Measurements from ENCODE around the gene MARCHF10. TPM values are rescaled to one million over a fixed set of nuclear protein-coding genes. Genes with fewer than 3 reads are reported as not detected.
"Not testable (repeated sequence)": the region's sequence is repeated elsewhere in the genome, so short reads cannot be mapped to it uniquely, and the experiment has no call there.

The MARCHF10 gene
- total RNA-seq, 2 experiments from 2014 or later, result not detected

- H3K4me3 Mint-ChIP-seq; POLR2A ChIA-PET; H3K27ac Mint-ChIP-seq; H3K27me3 Mint-ChIP-seq (ENCODE audit: low read depth); ATAC-seq; H3K36me3 Mint-ChIP-seq (ENCODE audit: low read depth); H3K9me3 Mint-ChIP-seq (ENCODE audit: insufficient read depth); H3K4me1 Mint-ChIP-seq (ENCODE audit: low read depth); DNase-seq: not testable (repeated sequence)
- CTCF ChIA-PET, result interaction anchor here (1.8 kb wide), 1 partner anchor 23 kb away, joined by 4 read pairs; no protein-coding TSS in a partner anchor
These were observed 112.9 kb downstream of the MARCHF10 start for GRCh38 chr17:62695093-62695738.

DNA sequence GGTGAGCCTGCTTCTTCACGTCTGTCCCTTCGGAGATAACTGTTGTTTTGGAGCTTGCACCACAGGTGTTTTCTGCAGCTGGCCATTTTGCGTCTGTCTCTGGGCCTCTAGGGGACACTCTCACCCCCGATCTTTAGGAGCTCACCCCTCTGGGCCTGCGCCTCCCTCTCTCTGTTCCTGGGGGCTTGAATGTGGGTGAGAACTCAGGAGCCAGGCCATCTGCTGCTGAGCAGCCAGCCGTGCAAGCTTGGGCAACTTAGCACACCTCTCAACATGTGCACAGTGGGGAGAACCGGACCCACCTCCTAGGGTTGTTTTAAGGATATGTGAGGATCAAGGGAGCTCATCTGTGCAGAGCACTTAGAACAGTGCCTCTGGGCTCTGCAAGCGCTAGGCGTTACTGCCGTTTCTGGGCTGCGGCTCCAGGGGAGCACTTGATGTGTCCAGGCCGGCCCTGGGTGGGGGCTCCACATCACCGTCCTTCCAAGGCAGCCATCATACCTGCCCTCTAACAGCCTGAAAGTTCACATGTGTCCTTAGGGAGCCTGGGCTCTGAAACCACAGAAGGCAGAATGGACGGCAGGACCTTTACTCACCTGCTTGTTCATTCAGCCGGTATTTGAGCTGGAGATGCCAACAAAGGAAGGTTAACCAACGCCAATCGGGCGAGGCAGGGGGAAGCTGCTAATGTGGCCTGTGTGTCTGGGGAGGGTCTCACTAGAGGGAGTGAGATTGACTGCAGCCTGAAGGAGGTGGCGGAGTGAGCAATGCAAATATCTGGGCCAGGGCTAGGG is 114.3 kb downstream of the MARCHF10 start:
- no peak overlapping the region for H3K27ac Mint-ChIP-seq
- no peaks in the 10 kb centered on the region for H3K27me3 Mint-ChIP-seq (ENCODE audit: low read depth)
- H3K4me1 Mint-ChIP-seq (ENCODE audit: low read depth), result no peaks in the 10 kb centered on the region
- ATAC-seq, result no peak
- POLR2A ChIA-PET, result no interaction called here
- H3K9me3 Mint-ChIP-seq (ENCODE audit: insufficient read depth), result no peaks in the 10 kb centered on the region
- CTCF ChIA-PET, result interaction anchor here (0.6 to 0.7 kb wide), 2 partner anchors 133 to 633 kb away, joined by 3 read pairs; no protein-coding TSS in a partner anchor
- DNase-seq, result no peak
- no peak overlapping the region for H3K4me3 Mint-ChIP-seq
- no peaks in the 10 kb centered on the region for H3K36me3 Mint-ChIP-seq (ENCODE audit: low read depth)

- no peaks in the 10 kb centered on the region for H3K9me3 Mint-ChIP-seq (ENCODE audit: insufficient read depth)
- no peaks in the 10 kb centered on the region for H3K4me1 Mint-ChIP-seq (ENCODE audit: low read depth)
- H3K27me3 Mint-ChIP-seq (ENCODE audit: low read depth), result no peaks in the 10 kb centered on the region
- H3K36me3 Mint-ChIP-seq (ENCODE audit: low read depth), result no peaks in the 10 kb centered on the region
- POLR2A ChIA-PET, result no interaction called here
- ATAC-seq (no peak), DNase-seq (no peak)
- no peak overlapping the region for H3K27ac Mint-ChIP-seq
- CTCF ChIA-PET, result no interaction called here
- H3K4me3 Mint-ChIP-seq, result no peak overlapping the region
These were observed 115.2 kb downstream of the MARCHF10 start for GRCh38 chr17:62692721-62693431.

DNA sequence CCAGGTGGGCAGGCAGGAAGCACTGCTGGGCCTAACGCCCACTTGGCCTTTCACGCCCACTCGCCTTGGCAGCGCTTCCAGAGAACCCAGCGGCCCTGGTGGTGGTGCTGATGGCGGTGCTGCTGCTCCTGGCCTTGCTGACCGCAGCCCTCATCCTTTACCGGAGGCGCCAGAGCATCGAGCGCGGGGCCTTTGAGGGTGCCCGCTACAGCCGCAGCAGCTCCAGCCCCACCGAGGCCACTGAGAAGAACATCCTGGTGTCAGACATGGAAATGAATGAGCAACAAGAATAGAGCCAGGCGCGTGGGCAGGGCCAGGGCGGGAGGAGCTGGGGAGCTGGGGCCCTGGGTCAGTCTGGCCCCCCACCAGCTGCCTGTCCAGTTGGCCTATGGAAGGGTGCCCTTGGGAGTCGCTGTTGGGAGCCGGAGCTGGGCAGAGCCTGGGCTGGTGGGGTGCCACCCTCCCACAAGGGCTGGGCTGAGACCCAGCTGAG is 115.9 kb downstream of the MARCHF10 start:
- no peaks in the 10 kb centered on the region for H3K9me3 Mint-ChIP-seq (ENCODE audit: insufficient read depth)
- ChIA-PET POLR2A (no interaction called here), CTCF (no interaction called here)
- no peak overlapping the region for H3K4me3 Mint-ChIP-seq
- no peaks in the 10 kb centered on the region for H3K4me1 Mint-ChIP-seq (ENCODE audit: low read depth)
- DNase-seq (no peak), ATAC-seq (no peak)
- H3K36me3 Mint-ChIP-seq (ENCODE audit: low read depth), result no peaks in the 10 kb centered on the region
- no peaks in the 10 kb centered on the region for H3K27me3 Mint-ChIP-seq (ENCODE audit: low read depth)
- no peak overlapping the region for H3K27ac Mint-ChIP-seq

DNA sequence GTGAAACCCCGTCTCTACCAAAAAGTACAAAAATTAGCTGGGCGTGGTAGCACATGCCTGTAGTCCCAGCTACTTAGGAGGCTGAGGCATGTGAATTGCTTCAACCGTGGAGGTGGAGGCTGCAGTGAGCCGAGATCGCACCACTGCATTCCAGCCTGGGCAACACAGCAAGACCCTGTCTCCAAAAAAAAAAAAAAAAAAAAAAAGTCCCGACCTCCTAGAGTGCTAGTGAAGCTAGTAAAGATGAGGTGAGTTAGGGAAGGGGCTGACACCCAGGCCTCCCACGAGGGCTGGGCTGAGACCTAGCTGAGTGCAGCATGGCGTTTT is 116.6 kb downstream of the MARCHF10 start:
- H3K9me3 Mint-ChIP-seq (ENCODE audit: insufficient read depth); H3K27ac Mint-ChIP-seq; H3K4me1 Mint-ChIP-seq (ENCODE audit: low read depth); H3K27me3 Mint-ChIP-seq (ENCODE audit: low read depth); H3K36me3 Mint-ChIP-seq (ENCODE audit: low read depth); H3K4me3 Mint-ChIP-seq; DNase-seq; POLR2A ChIA-PET; ATAC-seq: not testable (repeated sequence)
- CTCF ChIA-PET, result interaction anchor here (1.7 kb wide), 1 partner anchor 19 kb away, joined by 5 read pairs; no protein-coding TSS in a partner anchor

- Mint-ChIP-seq H3K4me1 (ENCODE audit: low read depth) (no peaks in the 10 kb centered on the region), H3K27ac (no peak overlapping the region), H3K4me3 (no peak overlapping the region), H3K27me3 (ENCODE audit: low read depth) (no peaks in the 10 kb centered on the region), H3K36me3 (ENCODE audit: low read depth) (no peaks in the 10 kb centered on the region), H3K9me3 (ENCODE audit: insufficient read depth) (no peaks in the 10 kb centered on the region)
- ChIA-PET CTCF (interaction anchor here (1.7 kb wide), 1 partner anchor 18 kb away, joined by 5 read pairs; no protein-coding TSS in a partner anchor), POLR2A (no interaction called here)
- ATAC-seq, result no peak
- no peak for DNase-seq
These were observed 117.8 kb downstream of the MARCHF10 start for GRCh38 chr17:62690168-62690897.

DNA sequence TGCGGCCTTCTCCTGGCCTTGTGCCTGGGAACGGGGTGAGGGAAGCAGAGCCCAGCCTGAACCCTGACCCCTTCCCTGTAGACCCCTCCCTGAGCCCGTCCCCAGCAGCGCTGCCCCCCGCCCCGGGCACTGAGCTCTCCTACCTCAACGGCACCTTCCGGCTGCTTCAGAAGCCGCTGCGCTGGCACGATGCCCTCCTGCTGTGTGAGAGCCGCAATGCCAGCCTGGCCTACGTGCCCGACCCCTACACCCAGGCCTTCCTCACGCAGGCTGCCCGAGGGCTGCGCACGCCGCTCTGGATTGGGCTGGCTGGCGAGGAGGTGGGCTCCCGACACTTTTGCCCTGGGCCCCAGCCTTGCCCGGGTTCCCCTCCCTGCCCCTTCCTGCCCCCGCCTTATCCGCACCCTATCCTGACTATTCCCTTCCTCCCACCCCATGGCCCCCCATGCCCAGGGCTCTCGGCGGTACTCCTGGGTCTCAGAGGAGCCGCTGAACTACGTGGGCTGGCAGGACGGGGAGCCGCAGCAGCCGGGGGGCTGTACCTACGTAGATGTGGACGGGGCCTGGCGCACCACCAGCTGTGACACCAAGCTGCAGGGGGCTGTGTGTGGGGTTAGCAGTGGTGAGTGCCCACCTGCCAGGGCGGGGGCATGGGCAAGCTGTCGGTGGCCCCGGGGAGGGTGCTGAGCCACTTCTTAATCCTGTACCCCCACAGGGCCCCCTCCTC is 118.5 kb downstream of the MARCHF10 start:
- H3K36me3 Mint-ChIP-seq (ENCODE audit: low read depth), result no peaks in the 10 kb centered on the region
- DNase-seq (no peak), ATAC-seq (no peak)
- no peaks in the 10 kb centered on the region for H3K4me1 Mint-ChIP-seq (ENCODE audit: low read depth)
- H3K27me3 Mint-ChIP-seq (ENCODE audit: low read depth), result no peaks in the 10 kb centered on the region
- no peak overlapping the region for H3K27ac Mint-ChIP-seq
- POLR2A ChIA-PET, result no interaction called here
- CTCF ChIA-PET, result interaction anchor here (1.7 kb wide), 1 partner anchor 17 kb away, joined by 5 read pairs; no protein-coding TSS in a partner anchor
- H3K9me3 Mint-ChIP-seq (ENCODE audit: insufficient read depth), result no peaks in the 10 kb centered on the region
- no peak overlapping the region for H3K4me3 Mint-ChIP-seq

DNA sequence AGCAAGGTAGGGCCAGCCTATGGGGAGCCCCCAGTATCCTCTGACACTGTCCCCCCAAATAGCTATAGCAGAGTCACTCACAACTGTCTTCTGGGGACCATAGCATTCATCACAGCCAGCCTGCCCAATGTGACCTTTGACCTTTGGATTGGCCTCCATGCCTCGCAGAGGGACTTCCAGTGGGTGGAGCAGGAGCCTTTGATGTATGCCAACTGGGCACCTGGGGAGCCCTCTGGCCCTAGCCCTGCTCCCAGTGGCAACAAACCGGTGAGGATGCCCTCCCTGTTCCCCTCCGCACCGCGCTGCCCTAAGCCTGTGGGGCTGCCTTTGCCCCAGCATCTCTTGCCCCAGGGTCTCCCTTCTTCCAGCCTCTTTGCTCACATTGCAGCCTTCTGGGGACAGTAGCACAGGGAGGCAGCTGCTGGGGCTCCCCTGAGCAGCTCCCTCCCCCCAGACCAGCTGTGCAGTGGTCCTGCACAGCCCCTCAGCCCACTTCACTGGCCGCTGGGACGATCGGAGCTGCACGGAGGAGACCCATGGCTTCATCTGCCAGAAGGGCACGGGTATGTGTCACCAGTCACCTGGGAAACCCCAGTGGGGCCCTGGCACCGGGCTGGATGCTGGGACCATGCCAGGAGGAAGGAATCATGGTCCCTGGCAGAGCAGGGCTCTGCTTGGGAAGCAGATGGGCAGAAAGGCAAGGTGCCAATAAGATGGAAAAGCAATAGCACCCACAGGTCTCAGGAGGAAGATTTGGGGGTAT is 119.5 kb downstream of the MARCHF10 start:
- ChIA-PET POLR2A (no interaction called here), CTCF (no interaction called here)
- H3K4me1 Mint-ChIP-seq (ENCODE audit: low read depth), result no peaks in the 10 kb centered on the region

GRCh38 chr17:62687997-62688396 is 120.1 kb downstream of the MARCHF10 start:
- Mint-ChIP-seq H3K36me3 (ENCODE audit: low read depth) (no peaks in the 10 kb centered on the region), H3K9me3 (ENCODE audit: insufficient read depth) (no peaks in the 10 kb centered on the region), H3K4me3 (no peak overlapping the region), H3K27ac (no peak overlapping the region), H3K27me3 (ENCODE audit: low read depth) (no peaks in the 10 kb centered on the region), H3K4me1 (ENCODE audit: low read depth) (no peaks in the 10 kb centered on the region)
- DNase-seq (no peak), ATAC-seq (no peak)
- ChIA-PET POLR2A (no interaction called here), CTCF (no interaction called here)

More for the DNA sequence above, 119.5 kb downstream of the MARCHF10 start:
- Mint-ChIP-seq H3K36me3 (ENCODE audit: low read depth) (no peaks in the 10 kb centered on the region), H3K27me3 (ENCODE audit: low read depth) (no peaks in the 10 kb centered on the region), H3K27ac (no peak overlapping the region), H3K4me3 (no peak overlapping the region), H3K9me3 (ENCODE audit: insufficient read depth) (no peaks in the 10 kb centered on the region)
- no peak for ATAC-seq
- no peak for DNase-seq

DNA sequence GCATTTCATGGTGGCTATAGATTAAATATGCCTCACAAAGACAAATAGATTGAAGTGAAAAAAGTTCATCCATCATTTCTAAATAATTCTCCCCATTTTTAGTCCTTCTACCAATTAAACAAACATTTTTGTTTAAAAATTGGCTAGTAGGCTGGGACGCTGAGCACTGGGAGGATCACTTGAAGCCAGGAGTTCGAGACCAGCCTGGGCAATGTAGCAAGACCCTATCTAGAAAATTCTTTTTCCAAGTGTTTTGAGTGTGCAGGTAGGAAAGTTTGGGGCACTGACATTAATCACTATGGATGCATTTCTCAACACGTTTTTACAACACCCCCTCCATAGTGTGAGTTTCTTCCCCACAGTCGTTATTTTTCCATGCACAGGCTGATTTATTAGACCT is 123.9 kb downstream of the MARCHF10 start:
- Mint-ChIP-seq H3K9me3 (ENCODE audit: insufficient read depth) (no peaks in the 10 kb centered on the region), H3K27ac (no peak overlapping the region), H3K4me1 (ENCODE audit: low read depth) (no peaks in the 10 kb centered on the region), H3K27me3 (ENCODE audit: low read depth) (no peaks in the 10 kb centered on the region), H3K4me3 (no peak overlapping the region), H3K36me3 (ENCODE audit: low read depth) (no peaks in the 10 kb centered on the region)
- CTCF ChIA-PET, result no interaction called here
- DNase-seq, result no peak
- POLR2A ChIA-PET, result no interaction called here
- no peak for ATAC-seq
